Measurements from ENCODE around the gene SLC6A17. TPM values are rescaled to one million over a fixed set of nuclear protein-coding genes. Genes with fewer than 3 reads are reported as not detected.

SLC6A17 gene
- polyA plus RNA-seq, 6 donors from 2014 or later, result not detected

DNA sequence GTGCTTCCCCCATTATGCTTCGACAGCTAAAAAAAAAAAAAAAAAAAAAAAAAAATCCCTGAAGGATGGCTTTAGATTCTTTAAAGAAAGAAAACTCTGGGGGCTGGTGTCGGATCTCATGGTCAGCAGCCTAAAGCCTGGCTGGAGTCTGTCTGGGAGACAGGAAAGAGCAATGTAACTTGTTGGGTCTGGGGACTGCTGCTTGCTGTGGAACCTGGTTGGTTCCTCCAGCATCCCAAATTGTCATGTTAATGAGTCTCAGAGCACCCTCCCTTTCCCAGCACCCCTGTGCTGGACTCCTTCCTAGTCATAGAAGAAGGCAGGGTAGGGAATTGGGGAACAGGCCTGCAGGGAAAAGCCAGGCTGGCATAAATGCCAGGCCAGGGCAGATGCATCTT, 62.8 kb downstream of the SLC6A17 start:
- Mint-ChIP-seq H3K27me3 (peaks cover 0 to 5% (median 0%) of the 10 kb centered on the region in 3 donors), H3K27ac (peak overlapping the region in 3 of 6 donors; percentile 19 to 57 (median 39)), H3K4me1 (peaks cover 27 to 40% (median 36%) of the 10 kb centered on the region in 3 donors), H3K4me3 (peak overlapping the region in 7 of 8 donors; percentile 12 to 86 (median 61)), H3K9me3 (no peaks in the 10 kb centered on the region), H3K36me3 (no peaks in the 10 kb centered on the region)
- ATAC-seq (ENCODE audit: low read depth in 2 of 2), result no peak
- DNase-seq, result no peak

- DNase-seq (no peak), ATAC-seq (ENCODE audit: low read depth in 2 of 2) (no peak)
- peak overlapping the region in 2 of 6 donors; percentile 11 to 34 for H3K27ac Mint-ChIP-seq
- H3K4me1 Mint-ChIP-seq, result peaks cover 15 to 34% (median 21%) of the 10 kb centered on the region in 3 donors
- no peaks in the 10 kb centered on the region for H3K36me3 Mint-ChIP-seq
- H3K27me3 Mint-ChIP-seq, result peaks cover 0 to 5% (median 0%) of the 10 kb centered on the region in 3 donors
- no peak overlapping the region for H3K4me3 Mint-ChIP-seq
- no peaks in the 10 kb centered on the region for H3K9me3 Mint-ChIP-seq
These were observed 64.4 kb downstream of the SLC6A17 start for GRCh38 chr1:110214454-110215404.

- H3K9me3 Mint-ChIP-seq, result no peaks in the 10 kb centered on the region
- ATAC-seq (ENCODE audit: low read depth in 2 of 2) (no peak), DNase-seq (no peak)
- H3K4me3 Mint-ChIP-seq, result no peak overlapping the region
- H3K27ac Mint-ChIP-seq, result peak overlapping the region in 2 of 6 donors; percentile 72 to 74
- H3K36me3 Mint-ChIP-seq, result no peaks in the 10 kb centered on the region
- peaks cover 12 to 32% (median 19%) of the 10 kb centered on the region in 3 donors for H3K4me1 Mint-ChIP-seq
- H3K27me3 Mint-ChIP-seq, result peaks cover 0 to 5% (median 0%) of the 10 kb centered on the region in 3 donors
These were observed 65.6 kb downstream of the SLC6A17 start for GRCh38 chr1:110215621-110216515.

DNA sequence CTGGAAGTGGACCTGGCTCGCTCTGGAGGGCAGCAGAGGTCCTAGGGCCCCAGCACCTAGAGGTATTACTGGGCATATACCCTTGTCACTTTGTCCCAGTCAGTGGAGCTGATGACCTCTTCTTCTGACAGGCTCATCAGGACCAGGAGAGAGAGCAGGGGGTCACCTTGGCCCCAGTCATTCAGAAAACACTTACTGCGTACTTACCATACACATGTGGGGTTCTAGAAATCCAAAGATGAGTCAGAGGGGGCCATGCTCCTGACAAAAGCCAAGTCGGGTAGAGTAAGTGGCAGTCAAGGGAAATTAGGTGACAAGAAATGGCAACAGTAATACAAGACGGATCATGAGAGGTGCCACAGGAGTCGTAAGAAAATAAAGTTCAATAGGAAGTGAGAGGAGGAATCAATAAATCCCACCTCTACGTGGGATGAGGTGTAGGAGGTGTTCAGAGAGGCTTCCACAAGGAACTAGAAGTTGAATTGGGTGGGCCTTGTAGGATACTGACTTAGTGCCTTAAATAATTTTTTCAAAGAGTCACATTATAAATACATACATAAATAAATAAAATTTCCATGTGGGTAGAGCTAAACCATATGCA, 66.7 kb downstream of the SLC6A17 start:
- Mint-ChIP-seq H3K4me3 (no peak overlapping the region), H3K27me3 (peaks cover 0 to 5% (median 0%) of the 10 kb centered on the region in 3 donors), H3K4me1 (peaks cover 6 to 26% (median 17%) of the 10 kb centered on the region in 3 donors), H3K36me3 (no peaks in the 10 kb centered on the region), H3K27ac (peak overlapping the region in 1 of 6 donors; percentile 57), H3K9me3 (no peaks in the 10 kb centered on the region)
- ATAC-seq (ENCODE audit: low read depth in 2 of 2) (no peak), DNase-seq (no peak)

DNA sequence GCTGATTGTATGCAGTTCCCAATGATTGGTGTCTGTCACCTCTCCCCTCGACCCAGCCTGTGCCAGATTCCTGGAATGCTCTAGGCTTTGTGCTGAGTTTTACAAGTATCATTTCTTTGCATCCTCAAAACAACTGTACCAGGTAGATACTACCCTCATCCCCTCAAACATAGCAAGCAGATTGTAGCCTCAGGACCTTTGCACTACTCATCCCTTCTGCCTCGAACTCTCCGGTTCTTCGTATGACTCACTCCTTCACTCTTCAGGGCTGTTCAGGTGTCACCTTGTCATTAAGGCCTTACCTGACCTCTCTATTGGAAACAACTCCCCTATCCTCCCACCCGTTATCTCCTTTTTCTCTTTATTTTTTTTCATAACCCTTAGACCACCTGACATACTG, 67.8 kb downstream of the SLC6A17 start:
- Mint-ChIP-seq H3K27ac (peak overlapping the region in 1 of 6 donors; percentile 52), H3K4me3 (no peak overlapping the region), H3K27me3 (no peaks in the 10 kb centered on the region), H3K9me3 (no peaks in the 10 kb centered on the region), H3K36me3 (peaks cover 0 to 4% of the 10 kb centered on the region in 2 donors), H3K4me1 (peaks cover 0 to 19% (median 10%) of the 10 kb centered on the region in 3 donors)
- ATAC-seq (ENCODE audit: low read depth in 2 of 2) (no peak), DNase-seq (no peak)

- Mint-ChIP-seq H3K4me3 (no peak overlapping the region), H3K27ac (peak overlapping the region in 1 of 6 donors; percentile 39), H3K4me1 (peaks cover 0 to 13% (median 4%) of the 10 kb centered on the region in 3 donors), H3K36me3 (peaks cover 0 to 10% of the 10 kb centered on the region in 2 donors), H3K9me3 (no peaks in the 10 kb centered on the region), H3K27me3 (no peaks in the 10 kb centered on the region)
- ATAC-seq (ENCODE audit: low read depth in 2 of 2), result no peak
- no peak for DNase-seq
These were observed 68.4 kb downstream of the SLC6A17 start for GRCh38 chr1:110218739-110219138.

GRCh38 chr1:110220324-110220723, 70.0 kb downstream of the SLC6A17 start:
- H3K4me1 Mint-ChIP-seq, result peaks cover 0 to 8% (median 0%) of the 10 kb centered on the region in 3 donors
- no peak for ATAC-seq (ENCODE audit: low read depth in 2 of 2)
- no peak overlapping the region for H3K4me3 Mint-ChIP-seq
- H3K27ac Mint-ChIP-seq, result peak overlapping the region in 1 of 6 donors; percentile 37
- H3K36me3 Mint-ChIP-seq, result peaks cover 5 to 13% of the 10 kb centered on the region in 2 donors
- H3K27me3 Mint-ChIP-seq, result no peaks in the 10 kb centered on the region
- no peak for DNase-seq
- no peaks in the 10 kb centered on the region for H3K9me3 Mint-ChIP-seq

DNA sequence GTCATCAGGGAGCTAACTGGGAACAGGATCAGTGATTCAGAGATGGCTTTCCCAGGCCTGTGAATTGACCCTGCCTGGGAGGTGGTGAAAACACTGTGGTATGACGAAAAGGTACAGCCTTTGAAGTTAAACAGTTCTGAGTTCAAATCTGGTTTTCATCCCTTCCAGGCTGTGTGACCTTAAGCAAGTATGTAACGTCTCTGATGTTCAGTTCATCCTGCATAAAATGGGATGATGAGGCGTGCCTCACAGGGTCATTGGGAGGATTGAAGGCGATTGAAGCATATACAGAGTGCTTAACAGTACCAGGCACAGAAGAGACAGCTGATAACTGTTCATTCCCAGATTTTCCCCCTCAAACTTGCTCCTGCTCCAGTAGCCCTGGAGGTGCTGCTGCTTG, 70.8 kb downstream of the SLC6A17 start:
- H3K27ac Mint-ChIP-seq, result no peak overlapping the region

GRCh38 chr1:110223127-110223526, 72.8 kb downstream of the SLC6A17 start:
- peak overlapping the region in 1 of 8 donors; percentile 18 for H3K4me3 Mint-ChIP-seq
- DNase-seq (no peak), ATAC-seq (ENCODE audit: low read depth in 2 of 2) (no peak)
- no peak overlapping the region for H3K27ac Mint-ChIP-seq
- peaks cover 0 to 8% (median 0%) of the 10 kb centered on the region in 3 donors for H3K4me1 Mint-ChIP-seq
- H3K9me3 Mint-ChIP-seq, result no peaks in the 10 kb centered on the region
- no peaks in the 10 kb centered on the region for H3K27me3 Mint-ChIP-seq
- H3K36me3 Mint-ChIP-seq, result peaks cover 5 to 13% of the 10 kb centered on the region in 2 donors

More for the DNA sequence above, 70.8 kb downstream of the SLC6A17 start:
- Mint-ChIP-seq H3K4me3 (no peak overlapping the region), H3K27me3 (no peaks in the 10 kb centered on the region), H3K4me1 (peaks cover 0 to 8% (median 0%) of the 10 kb centered on the region in 3 donors), H3K36me3 (peaks cover 5 to 13% of the 10 kb centered on the region in 2 donors), H3K9me3 (no peaks in the 10 kb centered on the region)
- DNase-seq (no peak), ATAC-seq (ENCODE audit: low read depth in 2 of 2) (no peak)

GRCh38 chr1:110223581-110223980, 73.3 kb downstream of the SLC6A17 start:
- H3K27me3 Mint-ChIP-seq, result no peaks in the 10 kb centered on the region
- peaks cover 0 to 4% (median 0%) of the 10 kb centered on the region in 3 donors for H3K4me1 Mint-ChIP-seq
- H3K4me3 Mint-ChIP-seq, result no peak overlapping the region
- ATAC-seq (ENCODE audit: low read depth in 2 of 2), result no peak
- DNase-seq, result no peak
- H3K27ac Mint-ChIP-seq, result no peak overlapping the region
- peaks cover 5 to 13% of the 10 kb centered on the region in 2 donors for H3K36me3 Mint-ChIP-seq
- no peaks in the 10 kb centered on the region for H3K9me3 Mint-ChIP-seq

DNA sequence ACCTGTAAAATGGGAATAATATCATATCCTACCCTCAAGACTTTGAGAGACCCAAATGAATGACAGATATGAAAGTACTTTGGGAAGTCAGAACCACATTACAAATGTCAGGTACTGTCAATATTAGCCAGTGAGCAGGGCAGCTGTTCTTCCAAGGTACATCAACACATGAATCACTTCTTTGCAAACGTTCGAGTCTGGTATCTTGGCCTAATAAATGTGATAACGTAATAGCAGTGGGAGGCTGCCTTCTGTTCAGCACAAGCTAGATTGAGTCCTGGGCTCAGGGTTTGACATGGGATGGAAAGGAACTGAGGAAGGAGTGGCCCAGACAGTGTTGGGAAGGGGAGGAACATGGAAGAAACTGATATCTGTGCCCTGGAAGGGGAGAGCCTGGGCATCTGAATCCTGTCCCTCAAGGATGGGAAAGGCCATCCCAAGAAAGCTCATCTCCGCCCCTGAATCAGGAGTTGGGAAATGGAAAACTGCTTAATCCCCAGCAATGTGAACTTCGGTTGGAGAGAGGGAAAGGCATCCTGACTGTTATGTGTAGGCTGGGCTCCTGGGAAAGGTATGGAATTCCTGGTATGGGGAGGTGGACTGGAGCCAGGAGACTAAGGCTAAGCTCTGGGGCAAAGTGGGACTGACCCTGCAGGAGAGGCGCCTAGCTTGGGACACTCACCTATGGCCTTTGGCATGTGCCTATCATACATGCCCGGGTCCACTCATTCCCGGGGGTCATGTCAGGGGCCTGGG, 74.1 kb downstream of the SLC6A17 start:
- Mint-ChIP-seq H3K4me1 (peaks cover 0 to 3% (median 0%) of the 10 kb centered on the region in 3 donors), H3K9me3 (no peaks in the 10 kb centered on the region), H3K27ac (peak overlapping the region in 1 of 6 donors; percentile 18), H3K36me3 (peaks cover 5 to 13% of the 10 kb centered on the region in 2 donors), H3K27me3 (no peaks in the 10 kb centered on the region), H3K4me3 (no peak overlapping the region)
- DNase-seq (no peak), ATAC-seq (ENCODE audit: low read depth in 2 of 2) (no peak)

DNA sequence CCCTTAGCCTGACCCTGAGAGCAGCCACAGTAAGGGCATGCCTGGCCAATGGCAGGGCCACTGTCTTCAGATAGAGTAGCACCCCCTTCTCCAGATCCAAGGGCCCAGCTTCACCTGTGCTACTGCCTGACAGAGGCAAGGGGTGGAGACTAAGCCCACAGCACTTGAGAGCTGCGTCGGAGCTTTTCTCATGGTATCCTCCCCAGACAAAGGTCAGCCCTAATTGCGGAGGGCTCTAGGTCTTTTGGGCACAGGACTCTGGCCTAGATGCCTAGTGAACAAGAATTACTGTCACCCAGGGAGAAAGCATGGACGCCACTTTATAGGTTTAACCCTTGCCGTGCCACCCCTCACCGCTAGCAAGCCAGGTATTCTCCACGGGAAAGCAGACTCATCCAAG, 74.9 kb downstream of the SLC6A17 start:
- Mint-ChIP-seq H3K36me3 (peaks cover 5 to 13% of the 10 kb centered on the region in 2 donors), H3K4me3 (no peak overlapping the region), H3K27ac (no peak overlapping the region), H3K27me3 (no peaks in the 10 kb centered on the region), H3K9me3 (no peaks in the 10 kb centered on the region), H3K4me1 (peaks cover 0 to 3% (median 0%) of the 10 kb centered on the region in 3 donors)
- DNase-seq (no peak), ATAC-seq (ENCODE audit: low read depth in 2 of 2) (no peak)

Measured in naive B cell (primary cell).